Germinal center (tissue), 1 donor: ENCODE measurements around the gene CYP4F12.
"Not testable (repeated sequence)": the region's sequence is repeated elsewhere in the genome, so short reads cannot be mapped to it uniquely, and the experiment has no call there.

Source experiments
- DNase-seq: peaks from one replicate; pipeline ENCODE4 v3.0.0; 2012; ENCODE audit warnings: mixed read lengths, low spot score

CYP4F12 gene

DNA sequence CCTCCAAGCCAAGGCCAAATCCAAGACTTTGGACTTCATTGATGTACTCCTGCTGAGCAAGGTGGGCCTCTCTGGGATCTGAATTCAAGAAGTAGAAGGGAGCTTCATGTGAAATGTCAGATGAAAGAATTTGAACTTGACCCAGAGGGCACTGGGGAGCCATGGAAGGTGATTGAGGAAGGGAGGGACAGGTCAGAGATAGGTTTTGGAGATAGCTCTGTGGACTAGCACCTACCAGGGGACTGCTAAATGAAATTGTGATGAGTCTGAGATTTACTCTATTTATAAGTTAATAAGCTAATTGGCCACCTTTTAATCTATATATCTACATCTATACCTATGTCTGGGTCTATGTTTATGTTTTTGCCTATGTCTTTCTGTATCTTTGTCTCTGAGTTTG is 22.8 kb upstream of the CYP4F12 start:
- DNase-seq, result not testable (repeated sequence)

DNA sequence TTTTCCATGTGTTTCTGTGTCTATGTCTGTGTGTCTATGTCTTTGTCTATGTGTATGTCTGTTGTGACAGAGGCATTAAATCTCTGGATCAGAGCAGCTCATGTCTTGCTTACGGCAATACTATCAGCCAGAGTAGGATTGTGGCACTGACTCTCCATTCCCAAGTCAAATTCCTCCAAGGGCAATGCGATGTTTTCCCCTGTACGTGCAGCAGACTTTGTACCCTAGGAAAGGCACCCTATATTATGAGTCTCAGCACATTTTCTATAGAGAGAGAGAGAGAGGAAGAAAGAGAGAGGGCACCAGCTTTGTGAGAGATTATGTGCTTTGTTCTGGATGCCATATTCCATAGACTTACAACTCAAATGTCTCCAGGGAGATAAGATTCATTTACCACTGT is 21.1 kb upstream of the CYP4F12 start:
- no peak for DNase-seq

DNA sequence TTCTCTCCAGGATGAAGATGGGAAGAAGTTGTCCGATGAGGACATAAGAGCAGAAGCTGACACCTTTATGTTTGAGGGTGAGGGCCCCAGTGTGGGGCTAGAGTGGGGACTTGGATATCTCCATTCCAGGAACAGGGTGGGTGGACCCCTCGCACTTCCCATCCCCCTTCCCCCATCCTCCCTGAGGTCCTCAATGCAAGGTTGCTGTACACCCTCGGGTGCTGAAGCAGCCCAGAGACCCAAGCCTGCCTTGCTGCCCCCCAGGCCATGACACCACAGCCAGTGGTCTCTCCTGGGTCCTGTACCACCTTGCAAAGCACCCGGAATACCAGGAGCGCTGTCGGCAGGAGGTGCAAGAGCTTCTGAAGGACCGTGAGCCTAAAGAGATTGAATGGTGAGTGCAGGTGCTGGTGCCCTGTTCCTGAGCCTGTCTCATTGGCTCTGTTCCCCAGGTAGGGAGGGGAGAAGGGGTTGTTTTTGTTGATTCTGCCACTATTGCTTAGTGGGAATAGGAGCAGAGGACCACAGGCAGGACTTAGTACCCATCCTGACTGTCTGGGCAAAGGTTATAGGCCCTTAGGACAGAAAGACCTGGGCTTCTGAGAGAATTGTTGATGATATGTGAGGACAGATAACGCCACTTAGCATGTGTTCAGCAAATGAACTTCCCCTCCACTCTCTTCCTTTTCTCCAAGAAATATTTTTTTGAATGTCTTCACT is 20.2 kb upstream of the CYP4F12 start:
- DNase-seq, result no peak

DNA sequence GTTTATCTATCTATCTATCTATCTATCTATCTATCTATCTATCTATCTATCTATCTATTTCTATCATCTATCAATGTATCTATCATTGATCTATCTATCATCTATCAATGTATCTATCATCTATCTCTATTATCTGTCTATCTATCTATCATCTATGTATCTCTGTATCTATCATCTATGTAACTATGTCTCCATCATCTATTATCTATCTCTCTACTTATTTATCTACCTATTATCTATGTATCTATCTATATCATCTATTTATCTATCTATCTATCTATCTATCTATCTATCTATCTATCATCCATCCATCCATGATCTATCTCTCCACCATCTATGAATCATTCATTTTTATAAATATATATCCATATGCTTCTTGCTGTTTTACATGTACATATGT is 16.4 kb upstream of the CYP4F12 start:
- DNase-seq, result no peak

DNA sequence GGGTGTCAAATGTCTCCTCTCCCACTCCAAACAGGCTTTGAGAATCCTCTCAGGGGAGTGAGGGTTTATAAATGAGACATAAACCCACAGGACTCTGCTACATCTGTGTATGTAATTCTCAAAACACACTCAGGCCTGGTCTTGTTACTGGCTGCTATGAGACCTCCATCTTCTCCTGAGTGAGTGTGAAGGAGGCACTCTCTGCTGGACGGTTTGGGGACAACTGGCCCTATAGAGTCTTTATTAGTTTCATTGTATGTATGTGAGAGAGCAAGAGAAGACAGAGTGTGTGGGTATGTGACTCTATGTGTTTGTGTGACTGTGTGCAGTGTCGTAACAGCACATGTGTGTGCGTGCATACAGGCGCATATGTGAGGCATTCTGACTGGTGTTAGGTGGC is 9.6 kb upstream of the CYP4F12 start:
- no peak for DNase-seq

DNA sequence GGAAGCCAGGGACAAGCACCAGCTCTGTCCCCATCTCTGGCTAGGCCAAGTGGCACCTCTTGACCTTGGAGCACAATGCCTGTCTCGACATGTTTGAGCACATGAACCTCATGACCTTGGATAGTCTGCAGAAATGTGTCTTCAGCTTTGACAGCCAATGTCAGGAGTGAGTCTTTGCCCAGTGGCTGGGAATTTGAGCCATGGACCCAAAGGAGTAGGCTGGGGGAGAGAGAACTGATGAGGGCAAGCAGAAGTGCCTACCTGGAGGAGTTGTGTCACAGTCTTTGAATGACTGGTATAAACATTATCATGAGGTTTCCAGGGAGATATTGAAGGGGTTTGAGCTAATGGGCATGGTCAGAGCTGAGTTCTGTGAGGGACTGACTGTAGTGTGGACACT is 6.7 kb upstream of the CYP4F12 start:
- DNase-seq, result no peak

DNA sequence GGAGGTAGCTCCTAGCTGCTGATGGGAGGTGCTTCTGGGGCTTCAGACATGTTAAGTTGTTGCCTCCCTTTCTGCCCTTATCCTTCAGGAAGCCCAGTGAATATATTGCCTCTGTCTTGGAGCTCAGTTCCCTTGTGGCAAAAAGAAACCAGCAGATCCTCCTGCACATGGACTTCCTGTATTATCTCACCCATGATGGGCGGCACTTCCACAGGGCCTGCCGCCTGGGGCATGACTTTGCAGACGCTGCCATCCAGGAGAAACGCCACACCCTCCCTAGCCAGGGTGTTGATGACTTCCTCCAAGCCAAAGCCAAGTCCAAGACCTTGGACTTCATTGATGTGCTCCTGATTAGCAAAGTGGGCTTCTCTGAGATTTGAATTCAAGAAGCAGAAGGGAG is 6.0 kb upstream of the CYP4F12 start:
- no peak for DNase-seq

DNA sequence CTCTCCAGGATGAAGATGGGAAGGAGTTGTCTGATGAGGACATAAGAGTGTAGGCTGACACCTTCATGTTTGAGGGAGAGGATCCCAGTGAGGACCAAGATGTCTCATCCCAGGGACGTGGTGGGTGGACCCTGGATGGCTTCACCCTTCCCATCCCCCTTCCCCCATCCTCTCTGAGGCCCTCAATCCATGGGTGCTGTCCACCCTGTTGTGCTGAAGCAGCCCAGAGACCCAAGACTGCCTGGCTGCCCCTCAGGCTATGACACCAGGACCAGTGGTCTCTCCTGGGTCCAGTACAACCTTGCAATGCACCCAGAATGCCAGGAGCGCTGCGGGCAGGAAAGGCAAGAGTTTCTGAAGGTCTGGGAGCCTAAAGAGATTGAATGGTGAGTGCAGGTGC is 3.4 kb upstream of the CYP4F12 start:
- no peak for DNase-seq

DNA sequence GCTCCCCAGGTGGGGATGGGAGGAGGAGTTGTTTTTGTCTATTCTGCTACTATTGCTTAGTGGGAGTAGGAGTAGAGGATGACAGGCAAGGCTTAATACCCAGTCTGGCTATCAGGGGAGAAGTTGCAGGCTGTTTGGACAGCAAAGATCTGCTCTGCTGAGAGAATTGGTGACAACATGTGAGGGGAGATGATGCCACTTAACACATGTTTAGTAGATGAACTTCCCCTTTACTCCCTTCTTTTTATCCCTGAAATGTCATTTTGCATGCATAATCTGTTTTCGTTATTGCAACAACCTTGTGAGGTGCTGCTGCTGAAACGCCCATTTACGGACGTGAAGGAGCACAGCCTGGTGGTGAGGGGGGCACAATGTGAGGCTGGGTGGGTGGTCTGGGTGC is 3.0 kb upstream of the CYP4F12 start:
- DNase-seq, result no peak

DNA sequence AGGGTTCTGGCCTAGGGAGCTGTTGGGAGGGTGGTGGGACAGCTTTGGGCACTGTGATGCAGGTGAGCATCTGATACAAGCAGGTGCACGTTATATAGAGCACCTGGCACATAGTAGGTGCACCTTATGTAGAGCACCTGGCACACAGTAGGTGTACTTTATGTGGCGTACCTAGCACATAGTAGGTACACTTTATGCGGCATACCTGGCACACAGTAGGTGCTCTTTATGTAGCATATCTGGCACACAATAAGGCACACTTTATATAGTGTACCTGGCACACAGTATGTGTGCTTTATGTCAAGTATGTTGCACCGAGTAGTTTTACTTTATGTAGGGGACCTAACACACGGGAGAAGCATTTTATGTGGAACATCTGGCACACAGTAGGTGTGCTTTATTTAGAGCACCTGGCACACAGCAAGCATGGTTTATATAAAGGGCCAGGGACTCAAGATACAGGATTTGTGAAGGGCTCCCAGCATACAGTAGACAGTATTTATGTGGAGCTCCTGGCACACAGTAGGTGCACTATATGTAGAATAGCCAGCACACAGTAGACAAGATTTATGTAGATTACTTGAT is 1.6 kb upstream of the CYP4F12 start:
- DNase-seq, result no peak

DNA sequence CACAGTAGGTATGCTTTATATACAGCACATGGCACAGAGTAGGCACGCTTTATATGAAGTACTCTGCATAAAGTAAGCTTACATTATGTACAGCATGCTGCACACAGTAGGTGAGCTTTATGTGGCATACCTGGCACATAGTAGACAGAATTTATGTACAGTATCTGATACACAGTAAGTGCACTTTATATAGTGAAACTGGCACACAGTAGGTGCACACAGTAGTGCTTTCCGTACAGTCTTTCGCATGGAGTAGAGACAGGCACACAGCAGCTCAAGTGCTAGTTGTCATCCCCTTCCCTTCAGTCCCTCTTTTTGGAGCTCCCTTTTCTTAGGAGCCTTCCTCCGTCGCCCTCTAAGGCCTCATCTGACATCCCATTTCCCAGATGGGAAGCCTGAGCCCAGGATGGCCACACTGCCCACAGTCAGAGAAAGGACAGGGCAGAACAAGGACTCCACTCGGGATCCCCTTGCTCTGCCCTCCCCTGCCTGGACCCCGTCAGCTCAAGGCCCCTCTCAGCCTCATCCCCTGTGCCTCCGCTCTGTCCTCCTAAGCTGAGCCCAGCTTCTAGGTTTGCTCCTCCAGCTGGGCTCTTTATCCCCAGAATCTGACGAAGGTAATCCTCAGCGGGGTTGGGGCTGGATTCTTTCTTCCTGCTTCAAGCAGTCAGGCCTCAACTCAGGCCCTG is 852 bp upstream of the CYP4F12 start:
- no peak for DNase-seq

DNA sequence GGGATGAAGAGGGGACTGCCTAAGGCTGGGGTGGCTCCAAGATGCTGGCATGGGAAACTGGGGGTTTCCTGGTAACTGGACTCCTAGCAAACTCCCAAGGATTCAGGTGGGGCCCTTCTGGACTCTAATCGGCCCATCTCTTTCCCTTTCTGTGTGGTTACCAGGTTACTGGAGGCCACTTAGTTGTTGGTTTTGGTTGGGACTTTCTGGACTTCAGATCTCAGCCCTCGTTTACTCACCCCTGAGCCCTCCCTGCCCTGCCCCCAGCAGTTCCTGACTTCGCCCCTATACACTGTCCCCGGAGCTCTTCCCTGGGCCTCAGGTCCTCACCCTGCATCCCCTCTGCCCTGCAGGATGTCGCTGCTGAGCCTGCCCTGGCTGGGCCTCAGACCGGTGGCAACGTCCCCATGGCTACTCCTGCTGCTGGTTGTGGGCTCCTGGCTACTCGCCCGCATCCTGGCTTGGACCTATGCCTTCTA is 328 bp downstream of the CYP4F12 start:
- DNase-seq, result no peak

DNA sequence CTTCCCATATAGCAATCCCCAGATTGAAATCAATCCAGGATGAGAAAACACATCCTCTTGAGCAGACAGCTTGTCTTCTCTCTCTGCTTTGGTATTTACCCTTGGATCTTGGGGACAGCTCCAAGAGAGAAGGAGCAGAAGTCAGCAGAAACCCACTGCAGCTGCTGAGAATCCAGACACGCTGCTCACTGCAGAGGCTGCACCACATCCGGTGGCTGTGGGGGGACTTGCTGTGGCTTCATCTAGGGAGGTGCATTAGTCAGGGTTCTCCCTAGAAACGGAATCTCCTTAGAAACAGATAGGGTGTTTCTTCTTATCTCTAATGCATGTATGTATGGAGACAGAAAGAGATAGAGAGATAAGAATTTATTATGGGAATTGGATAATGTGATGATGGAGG is 2.7 kb downstream of the CYP4F12 start:
- no peak for DNase-seq

DNA sequence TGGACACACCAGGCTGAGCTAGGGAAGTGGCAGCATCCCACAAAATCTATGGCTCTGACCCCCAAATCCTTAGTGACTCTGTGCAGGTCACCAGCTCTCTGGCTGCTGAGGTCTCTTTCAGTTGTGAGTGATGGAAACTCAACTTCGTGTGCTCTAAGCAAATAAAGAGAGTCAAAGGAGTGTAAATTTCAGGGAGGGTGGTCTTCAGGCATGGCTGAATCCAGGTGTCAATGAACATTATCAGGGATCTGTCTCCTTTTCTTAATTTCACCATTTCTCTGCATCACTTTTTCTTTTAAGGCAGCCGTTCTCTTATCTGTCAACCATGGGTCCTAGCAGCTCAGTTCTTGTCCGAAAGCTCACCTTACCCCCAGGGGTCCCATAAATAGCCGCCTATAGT is 6.2 kb downstream of the CYP4F12 start:
- no peak for DNase-seq

DNA sequence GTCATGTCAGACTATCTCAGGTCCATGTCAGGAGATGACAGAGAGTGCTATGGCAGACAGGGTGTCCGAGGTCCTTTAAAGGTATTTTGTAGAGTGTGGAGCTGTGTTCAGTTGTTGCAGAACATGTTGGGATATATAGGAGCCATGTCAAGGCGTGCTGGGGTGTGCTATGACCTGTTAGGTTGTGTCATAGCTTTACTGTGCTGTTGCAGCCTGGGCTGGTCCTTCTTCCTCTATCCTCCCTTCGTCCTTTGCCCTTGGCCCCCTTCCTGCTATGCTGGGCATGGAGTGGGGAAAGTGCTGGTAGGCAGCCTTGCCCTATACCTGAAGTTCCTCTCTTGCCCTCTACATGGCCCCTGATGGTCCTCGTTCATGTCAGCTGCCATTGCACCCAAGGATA is 7.0 kb downstream of the CYP4F12 start:
- DNase-seq, result not testable (repeated sequence)

DNA sequence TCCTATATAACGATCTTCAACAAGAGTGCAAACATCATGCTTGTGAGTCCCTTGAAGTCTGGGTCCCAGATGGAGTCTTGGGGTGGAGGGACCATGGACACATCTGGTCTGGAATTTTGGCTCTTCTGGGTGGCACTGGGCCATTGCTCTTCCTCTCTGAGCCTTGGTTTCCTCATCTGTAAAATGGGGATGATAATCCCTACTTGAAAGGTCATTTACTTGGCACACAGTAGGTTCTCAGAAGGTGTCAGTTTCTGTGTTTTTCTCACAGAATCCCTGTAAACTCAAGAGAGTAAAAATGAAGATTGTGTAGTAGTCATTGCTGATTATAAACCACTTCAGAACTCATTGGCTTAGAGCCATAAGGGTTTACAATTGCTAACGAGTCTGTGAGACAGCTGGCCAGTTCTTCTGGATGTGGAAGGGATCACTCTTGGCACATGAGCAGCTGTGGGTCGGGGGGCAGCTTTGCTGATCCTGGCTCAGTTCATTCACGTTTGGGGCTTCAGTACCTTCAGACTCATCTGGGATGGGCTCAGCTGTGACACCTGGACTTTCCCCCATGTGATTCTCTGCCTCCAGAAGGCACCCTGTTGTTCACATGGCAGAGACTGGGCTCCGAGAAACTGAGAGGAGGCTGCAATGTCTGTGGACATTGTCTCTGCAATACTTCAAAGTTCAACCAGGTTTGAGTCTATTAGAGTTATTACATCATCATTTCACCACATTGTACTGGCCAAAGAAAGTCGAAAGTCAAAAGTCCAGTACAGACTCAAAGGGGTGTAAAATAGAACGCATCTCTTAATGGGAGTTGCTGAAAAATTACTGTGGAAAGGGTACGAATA is 7.8 kb downstream of the CYP4F12 start:
- DNase-seq, result no peak

DNA sequence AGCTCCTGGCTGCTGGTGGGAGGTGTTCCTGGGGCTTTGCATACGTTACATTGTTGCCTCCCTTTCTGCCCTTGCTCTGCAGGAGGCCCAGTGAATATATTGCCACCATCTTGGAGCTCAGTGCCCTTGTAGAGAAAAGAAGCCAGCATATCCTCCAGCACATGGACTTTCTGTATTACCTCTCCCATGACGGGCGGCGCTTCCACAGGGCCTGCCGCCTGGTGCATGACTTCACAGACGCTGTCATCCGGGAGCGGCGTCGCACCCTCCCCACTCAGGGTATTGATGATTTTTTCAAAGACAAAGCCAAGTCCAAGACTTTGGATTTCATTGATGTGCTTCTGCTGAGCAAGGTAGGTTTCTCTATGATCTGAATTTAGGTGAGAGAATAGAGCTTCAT is 10.5 kb downstream of the CYP4F12 start:
- no peak for DNase-seq

DNA sequence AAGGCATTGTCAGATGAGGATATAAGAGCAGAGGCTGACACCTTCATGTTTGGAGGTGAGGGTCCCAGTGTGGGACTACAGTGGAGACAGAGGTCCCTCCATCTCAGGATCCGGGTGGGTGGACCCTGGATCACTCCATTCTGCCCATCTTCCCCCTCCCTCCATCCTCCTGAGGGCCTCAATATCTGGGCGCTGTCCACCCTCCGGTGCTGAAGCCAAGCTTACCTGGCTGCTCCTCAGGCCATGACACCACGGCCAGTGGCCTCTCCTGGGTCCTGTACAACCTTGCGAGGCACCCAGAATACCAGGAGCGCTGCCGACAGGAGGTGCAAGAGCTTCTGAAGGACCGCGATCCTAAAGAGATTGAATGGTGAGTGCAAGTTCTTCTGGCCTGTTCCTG is 11.9 kb downstream of the CYP4F12 start:
- no peak for DNase-seq

DNA sequence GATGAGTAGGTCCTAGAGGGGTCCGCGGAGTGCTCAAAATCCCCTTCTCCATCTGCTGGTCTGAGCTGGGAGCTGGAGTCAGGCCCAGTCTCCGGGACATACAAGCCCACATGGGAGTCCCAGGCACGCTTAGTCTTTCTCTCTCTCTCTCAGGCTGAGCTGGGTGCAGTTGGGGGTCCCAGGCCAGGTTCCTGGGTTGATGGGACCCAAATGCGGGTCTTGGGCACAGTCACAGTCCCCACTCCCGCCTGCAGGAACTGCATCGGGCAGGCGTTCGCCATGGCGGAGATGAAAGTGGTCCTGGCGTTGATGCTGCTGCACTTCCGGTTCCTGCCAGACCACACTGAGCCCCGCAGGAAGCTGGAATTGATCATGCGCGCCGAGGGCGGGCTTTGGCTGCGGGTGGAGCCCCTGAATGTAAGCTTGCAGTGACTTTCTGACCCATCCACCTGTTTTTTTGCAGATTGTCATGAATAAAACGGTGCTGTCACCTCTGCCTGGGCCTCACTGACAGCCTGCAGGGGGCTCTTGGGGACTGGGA is 23.8 kb downstream of the CYP4F12 start:
- DNase-seq, result no peak

DNA sequence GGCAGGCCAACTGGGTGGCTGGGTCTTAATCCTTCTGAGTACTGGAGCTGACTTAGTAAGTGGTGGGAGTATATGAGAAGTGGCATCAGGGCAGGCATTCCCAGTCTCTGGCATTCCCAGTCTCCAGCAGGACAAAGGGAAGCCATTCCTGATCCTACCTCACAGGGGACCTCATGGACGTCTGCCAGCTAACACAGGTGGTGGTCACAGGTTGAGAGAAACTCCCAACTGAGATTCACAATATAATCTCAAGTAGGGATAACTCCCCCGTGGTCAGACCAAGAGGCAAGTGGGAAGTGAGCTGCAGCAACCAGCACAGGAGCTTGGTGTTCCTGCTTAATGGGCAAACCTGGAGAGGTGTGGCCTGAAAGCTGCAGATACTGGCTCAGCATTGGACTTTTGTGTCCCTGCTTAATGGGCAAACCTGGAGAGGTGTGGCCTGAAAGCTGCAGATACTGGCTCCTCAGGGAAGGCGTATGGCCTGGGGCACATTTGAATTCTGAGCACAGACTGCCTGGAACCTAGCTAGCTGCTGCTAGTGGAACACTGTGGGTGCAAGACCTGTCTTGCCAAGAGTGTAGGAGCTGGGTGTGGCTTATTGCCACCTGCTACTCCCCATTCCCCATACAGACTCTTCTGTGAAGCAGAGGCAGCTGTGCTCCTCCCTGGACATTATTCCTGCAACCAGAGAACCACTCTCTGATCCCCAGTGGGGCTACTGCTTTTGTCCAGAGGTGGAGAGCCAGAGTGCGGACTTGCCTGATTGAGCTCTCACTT is 29.1 kb downstream of the CYP4F12 start:
- no peak for DNase-seq

DNA sequence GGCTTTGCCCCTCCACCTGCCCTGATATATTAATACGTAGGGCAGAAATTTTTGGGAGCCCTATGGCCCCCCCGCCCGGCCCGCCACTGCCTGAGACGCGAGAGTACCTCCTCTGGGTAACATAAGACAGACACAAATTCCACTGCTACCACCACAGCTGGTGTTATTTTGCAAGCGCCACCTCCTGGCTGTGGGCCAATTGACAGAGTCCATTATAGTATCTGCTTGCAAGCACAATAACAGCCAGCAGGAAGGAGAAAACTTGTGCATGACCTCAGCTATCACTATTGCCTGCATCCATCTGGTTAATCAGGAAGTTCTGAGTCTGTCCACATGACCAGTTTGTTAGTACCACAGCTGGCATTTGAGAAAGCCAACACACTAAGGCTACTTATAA is 29.6 kb downstream of the CYP4F12 start:
- DNase-seq, result no peak

DNA sequence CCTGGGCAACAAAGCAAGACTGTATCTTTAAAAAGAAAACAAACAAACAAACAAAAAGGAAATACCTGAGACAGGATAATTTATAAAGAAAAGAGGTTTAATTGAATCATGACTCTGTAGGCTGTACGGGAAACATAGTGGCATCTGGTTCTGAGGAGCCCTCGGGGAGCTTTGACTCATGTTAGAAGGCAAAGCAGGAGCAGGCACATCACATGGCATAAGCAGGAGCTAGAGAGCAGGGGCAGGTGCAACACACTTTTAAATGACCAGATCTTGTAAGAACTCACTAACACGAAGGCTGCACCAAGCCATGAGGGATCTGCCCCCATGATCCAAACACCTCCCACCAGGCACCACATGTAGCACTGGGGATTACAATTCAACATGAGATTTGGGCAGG is 41.8 kb downstream of the CYP4F12 start:
- no peak for DNase-seq
